ENCODE measurements around the gene RPAP3.

RPAP3 gene

DNA sequence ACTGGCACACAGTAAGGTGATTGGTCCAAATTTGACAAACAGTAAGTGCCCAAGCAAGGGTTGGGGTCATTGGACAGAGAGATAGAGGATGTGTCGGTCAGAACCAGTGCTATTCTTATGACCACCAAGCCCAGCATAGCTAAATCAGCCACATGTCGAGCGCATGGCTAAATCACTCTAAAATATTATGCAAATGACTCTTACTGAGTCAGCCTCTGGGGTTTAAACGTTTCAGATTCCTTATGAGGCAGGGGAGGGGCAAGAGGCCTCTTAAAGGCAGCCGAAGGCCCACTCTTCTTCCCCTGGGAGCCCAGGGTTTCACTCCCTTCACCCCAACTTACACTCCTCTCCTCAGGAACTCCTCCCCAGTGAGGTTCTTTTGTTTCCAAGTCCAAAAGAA, 20.1 kb upstream of the RPAP3 start:
- H3K9me2 ChIP-seq (ENCODE audit: low read depth, low read length) = no peaks in the 10 kb centered on the region
- no peaks in the 10 kb centered on the region for H3K79me2 ChIP-seq (ENCODE audit: insufficient read depth, low read length)
- no peaks in the 10 kb centered on the region for H3K9me3 ChIP-seq (ENCODE audit: low read length)
- no peaks in the 10 kb centered on the region for H3K27me3 ChIP-seq (ENCODE audit: insufficient read depth, low read length)
- no peak overlapping the region for H3K27ac ChIP-seq (ENCODE audit: low read depth, low read length, poor library complexity, severe bottlenecking)
- H3K36me3 ChIP-seq (ENCODE audit: insufficient read depth, low read length) = no peaks in the 10 kb centered on the region
- H2AFZ ChIP-seq (ENCODE audit: low read length) = no peak overlapping the region
- no peaks in the 10 kb centered on the region for H3F3A ChIP-seq (ENCODE audit: insufficient read depth, low read length)
- H4K20me1 ChIP-seq (ENCODE audit: insufficient read depth, low read length) = no peaks in the 10 kb centered on the region
- no peak overlapping the region for H3K9ac ChIP-seq (ENCODE audit: low read length)
- H3K4me1 ChIP-seq (ENCODE audit: insufficient read depth, low read length, severe bottlenecking) = no peaks in the 10 kb centered on the region
- H3K4me2 ChIP-seq (ENCODE audit: low read length) = no peak overlapping the region
- TF ChIP-seq EZH2 (IDR thresholded peaks at IDR 0.05; ENCODE audit: borderline replicate concordance, low read length) = no peak
- TF ChIP-seq, protein P1, sequence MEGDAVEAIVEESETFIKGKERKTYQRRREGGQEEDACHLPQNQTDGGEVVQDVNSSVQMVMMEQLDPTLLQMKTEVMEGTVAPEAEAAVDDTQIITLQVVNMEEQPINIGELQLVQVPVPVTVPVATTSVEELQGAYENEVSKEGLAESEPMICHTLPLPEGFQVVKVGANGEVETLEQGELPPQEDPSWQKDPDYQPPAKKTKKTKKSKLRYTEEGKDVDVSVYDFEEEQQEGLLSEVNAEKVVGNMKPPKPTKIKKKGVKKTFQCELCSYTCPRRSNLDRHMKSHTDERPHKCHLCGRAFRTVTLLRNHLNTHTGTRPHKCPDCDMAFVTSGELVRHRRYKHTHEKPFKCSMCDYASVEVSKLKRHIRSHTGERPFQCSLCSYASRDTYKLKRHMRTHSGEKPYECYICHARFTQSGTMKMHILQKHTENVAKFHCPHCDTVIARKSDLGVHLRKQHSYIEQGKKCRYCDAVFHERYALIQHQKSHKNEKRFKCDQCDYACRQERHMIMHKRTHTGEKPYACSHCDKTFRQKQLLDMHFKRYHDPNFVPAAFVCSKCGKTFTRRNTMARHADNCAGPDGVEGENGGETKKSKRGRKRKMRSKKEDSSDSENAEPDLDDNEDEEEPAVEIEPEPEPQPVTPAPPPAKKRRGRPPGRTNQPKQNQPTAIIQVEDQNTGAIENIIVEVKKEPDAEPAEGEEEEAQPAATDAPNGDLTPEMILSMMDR (IDR thresholded peaks at IDR 0.05; ENCODE audit: low read length) = no peak
- no peak overlapping the region for H3K4me3 ChIP-seq (ENCODE audit: low read depth, low read length, poor library complexity, severe bottlenecking)

DNA sequence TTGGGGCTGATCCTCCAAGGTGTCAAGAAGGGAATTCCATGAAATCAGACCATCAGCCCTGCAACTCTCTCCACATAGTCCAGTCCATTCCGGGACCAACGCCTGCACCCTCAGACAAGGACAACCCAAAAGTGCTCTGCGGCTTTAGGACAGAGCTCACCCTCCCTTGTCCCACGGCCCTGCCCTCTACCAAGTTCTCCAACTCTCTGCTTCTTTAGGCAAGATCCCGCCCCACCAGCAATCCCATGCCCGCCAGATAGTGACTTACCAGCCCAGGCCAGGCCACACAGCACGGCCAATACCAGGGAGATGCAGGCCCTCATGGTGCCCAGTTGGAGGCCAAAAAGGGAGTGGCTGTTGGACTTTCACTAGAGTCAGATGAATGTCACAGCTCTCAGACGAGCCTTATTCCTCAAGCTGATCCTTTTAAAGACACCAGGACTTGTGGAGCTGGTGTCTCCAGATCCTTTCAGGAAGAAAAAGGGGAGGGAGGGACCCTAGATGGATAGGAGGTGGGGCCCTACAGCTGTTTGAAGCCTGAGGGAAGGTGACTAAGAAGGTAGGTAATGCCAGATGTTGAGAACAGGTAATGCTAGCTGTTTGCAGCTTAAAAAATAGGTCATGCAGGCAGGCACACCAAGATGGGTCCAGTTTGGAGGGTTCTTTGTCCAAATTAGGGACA, 19.4 kb upstream of the RPAP3 start, which contains the start of gene ENDOU:
Gene ENDOU, minus strand, starts transcription at position 400 of the 682 bp plus-strand sequence. Its CDS starts 77 bp downstream, at position 323.
- Histone ChIP-seq H3K27me3 (ENCODE audit: insufficient read depth, low read length) (no peaks in the 10 kb centered on the region), H3K27ac (ENCODE audit: low read depth, low read length, poor library complexity, severe bottlenecking) (no peak within 1 kb of the TSS), H3K4me1 (ENCODE audit: insufficient read depth, low read length, severe bottlenecking) (no peaks in the 10 kb centered on the region), H3K4me2 (ENCODE audit: low read length) (no peak within 1 kb of the TSS), H3K79me2 (ENCODE audit: insufficient read depth, low read length) (no peaks in the 10 kb centered on the region), H3K9ac (ENCODE audit: low read length) (no peak within 1 kb of the TSS), H3K9me2 (ENCODE audit: low read depth, low read length) (no peaks in the 10 kb centered on the region), H2AFZ (ENCODE audit: low read length) (no peak within 1 kb of the TSS), H3K9me3 (ENCODE audit: low read length) (no peaks in the 10 kb centered on the region), H4K20me1 (ENCODE audit: insufficient read depth, low read length) (no peaks in the 10 kb centered on the region), H3F3A (ENCODE audit: insufficient read depth, low read length) (no peaks in the 10 kb centered on the region), H3K4me3 (ENCODE audit: low read depth, low read length, poor library complexity, severe bottlenecking) (no peak within 1 kb of the TSS), H3K36me3 (ENCODE audit: insufficient read depth, low read length) (no peaks in the 10 kb centered on the region)
- TF ChIP-seq EZH2 (IDR thresholded peaks at IDR 0.05; ENCODE audit: borderline replicate concordance, low read length) = no peak
- TF ChIP-seq, protein P1 (IDR thresholded peaks at IDR 0.05; ENCODE audit: low read length) = no peak

DNA sequence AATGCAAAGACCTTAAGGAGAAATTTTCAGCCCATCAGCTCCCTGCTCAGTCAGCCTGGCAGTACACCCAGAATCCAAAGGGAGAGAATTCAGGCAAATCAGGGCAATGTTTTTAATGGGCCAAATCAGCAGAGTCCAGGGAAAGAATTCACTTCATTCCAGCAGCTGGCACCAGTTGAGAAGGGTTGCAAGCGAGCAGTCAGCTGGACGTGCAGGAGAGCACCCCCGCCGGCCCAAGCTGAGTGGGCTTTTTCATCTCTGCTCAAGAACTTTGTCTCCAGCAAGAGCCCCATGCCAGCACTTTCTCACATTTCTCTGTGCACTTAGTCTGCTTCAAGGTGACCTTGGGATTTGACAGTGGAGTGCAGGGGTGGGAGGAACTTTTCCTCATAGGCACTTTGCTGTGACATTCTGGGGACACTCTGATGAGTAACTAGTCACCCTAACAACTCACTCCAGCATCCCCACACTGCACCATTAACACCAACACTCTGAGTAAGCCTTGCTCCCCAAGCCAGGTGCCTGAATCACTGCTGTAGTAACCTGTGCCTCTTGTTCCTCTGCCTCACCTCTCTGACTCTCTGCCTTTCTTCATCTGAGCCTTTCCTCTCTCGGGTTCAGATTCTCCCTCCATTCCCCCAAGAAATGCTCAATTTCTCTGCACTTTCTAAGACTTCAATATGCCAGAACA, 17.3 kb upstream of the RPAP3 start:
- Histone ChIP-seq H3K4me2 (ENCODE audit: low read length) (no peak overlapping the region), H3K9me2 (ENCODE audit: low read depth, low read length) (no peaks in the 10 kb centered on the region), H3K4me3 (ENCODE audit: low read depth, low read length, poor library complexity, severe bottlenecking) (no peak overlapping the region), H3K27me3 (ENCODE audit: insufficient read depth, low read length) (no peaks in the 10 kb centered on the region), H3K36me3 (ENCODE audit: insufficient read depth, low read length) (no peaks in the 10 kb centered on the region), H2AFZ (ENCODE audit: low read length) (no peak overlapping the region), H3F3A (ENCODE audit: insufficient read depth, low read length) (no peaks in the 10 kb centered on the region), H3K9me3 (ENCODE audit: low read length) (no peaks in the 10 kb centered on the region), H3K27ac (ENCODE audit: low read depth, low read length, poor library complexity, severe bottlenecking) (no peak overlapping the region), H3K4me1 (ENCODE audit: insufficient read depth, low read length, severe bottlenecking) (no peaks in the 10 kb centered on the region), H3K9ac (ENCODE audit: low read length) (no peak overlapping the region), H3K79me2 (ENCODE audit: insufficient read depth, low read length) (no peaks in the 10 kb centered on the region), H4K20me1 (ENCODE audit: insufficient read depth, low read length) (no peaks in the 10 kb centered on the region)
- TF ChIP-seq EZH2 (IDR thresholded peaks at IDR 0.05; ENCODE audit: borderline replicate concordance, low read length) = no peak
- TF ChIP-seq, protein P1 (IDR thresholded peaks at IDR 0.05; ENCODE audit: low read length) = no peak
